ENCODE measurements around the gene SH2D6. TPM values are rescaled to one million over a fixed set of nuclear protein-coding genes. Genes with fewer than 3 reads are reported as not detected.
"Not testable (repeated sequence)": the region's sequence is repeated elsewhere in the genome, so short reads cannot be mapped to it uniquely, and the experiment has no call there.

Gene SH2D6
- total RNA-seq, 2 experiments from 2014 or later = 0.43 to 1.5 TPM

- no peaks in the 10 kb centered on the region for H3K36me3 Mint-ChIP-seq (ENCODE audit: low read depth)
- POLR2A ChIA-PET = no interaction called here
Measured at GRCh38 chr2:85475799-85476490, 57.4 kb downstream of the SH2D6 start.

GRCh38 chr2:85476624-85477023 lies 58.1 kb downstream of the SH2D6 start:
- POLR2A ChIA-PET = no interaction called here
- H3K4me3 Mint-ChIP-seq = no peak overlapping the region
- no peaks in the 10 kb centered on the region for H3K36me3 Mint-ChIP-seq (ENCODE audit: low read depth)
- no peaks in the 10 kb centered on the region for H3K4me1 Mint-ChIP-seq
- no peaks in the 10 kb centered on the region for H3K9me3 Mint-ChIP-seq
- CTCF ChIA-PET = interaction anchor here (0.7 kb wide), 1 partner anchor 459 kb away, joined by 3 read pairs; no protein-coding TSS in a partner anchor
- no peak overlapping the region for H3K27ac Mint-ChIP-seq
- H3K27me3 Mint-ChIP-seq = no peaks in the 10 kb centered on the region
- no peak for DNase-seq

More at GRCh38 chr2:85475799-85476490, 57.4 kb downstream of the SH2D6 start:
- CTCF ChIA-PET = no interaction called here
- no peak overlapping the region for H3K27ac Mint-ChIP-seq
- H3K4me1 Mint-ChIP-seq = no peaks in the 10 kb centered on the region
- DNase-seq = no peak
- no peaks in the 10 kb centered on the region for H3K27me3 Mint-ChIP-seq
- H3K4me3 Mint-ChIP-seq = no peak overlapping the region
- H3K9me3 Mint-ChIP-seq = no peaks in the 10 kb centered on the region

- POLR2A ChIA-PET = no interaction called here
- Mint-ChIP-seq H3K27ac (no peak overlapping the region), H3K4me3 (no peak overlapping the region), H3K4me1 (no peaks in the 10 kb centered on the region), H3K27me3 (peaks cover 3% of the 10 kb centered on the region), H3K36me3 (ENCODE audit: low read depth) (no peaks in the 10 kb centered on the region), H3K9me3 (no peaks in the 10 kb centered on the region)
- CTCF ChIA-PET = no interaction called here
- no peak for DNase-seq
Measured at GRCh38 chr2:85477884-85478283, 59.4 kb downstream of the SH2D6 start.

- ChIA-PET CTCF (no interaction called here), POLR2A (no interaction called here)
- Mint-ChIP-seq H3K27me3 (peaks cover 3% of the 10 kb centered on the region), H3K9me3 (no peaks in the 10 kb centered on the region), H3K4me3 (no peak overlapping the region), H3K27ac (no peak overlapping the region), H3K4me1 (no peaks in the 10 kb centered on the region), H3K36me3 (ENCODE audit: low read depth) (no peaks in the 10 kb centered on the region)
- no peak for DNase-seq
Measured at GRCh38 chr2:85481818-85482777, 63.6 kb downstream of the SH2D6 start.

- H3K9me3 Mint-ChIP-seq; H3K36me3 Mint-ChIP-seq (ENCODE audit: low read depth); POLR2A ChIA-PET; H3K4me1 Mint-ChIP-seq; CTCF ChIA-PET; H3K27me3 Mint-ChIP-seq; H3K4me3 Mint-ChIP-seq; H3K27ac Mint-ChIP-seq; DNase-seq: not testable (repeated sequence)
Measured at GRCh38 chr2:85484615-85485014, 66.1 kb downstream of the SH2D6 start.

- CTCF ChIA-PET = no interaction called here
Measured at GRCh38 chr2:85485815-85486214, 67.3 kb downstream of the SH2D6 start.

More at GRCh38 chr2:85485815-85486214, 67.3 kb downstream of the SH2D6 start:
- H3K4me1 Mint-ChIP-seq = no peaks in the 10 kb centered on the region
- no peaks in the 10 kb centered on the region for H3K9me3 Mint-ChIP-seq
- no peak overlapping the region for H3K27ac Mint-ChIP-seq
- no peak for DNase-seq
- H3K27me3 Mint-ChIP-seq = peaks cover 3% of the 10 kb centered on the region
- H3K4me3 Mint-ChIP-seq = no peak overlapping the region
- no peaks in the 10 kb centered on the region for H3K36me3 Mint-ChIP-seq (ENCODE audit: low read depth)
- POLR2A ChIA-PET = no interaction called here

Other genes starting within 250 kb of the SH2D6 start
- 100 to 1,000 TPM; 129 to 131 TPM for gene TGOLN2, start 90.7 kb upstream of the SH2D6 start, total RNA-seq
- 10 to 100 TPM; 30.1 to 31.1 TPM for gene RETSAT, start 64.2 kb upstream of the SH2D6 start, total RNA-seq
- 10 to 100 TPM; 19.2 to 19.4 TPM for gene ELMOD3, start 63.9 kb upstream of the SH2D6 start, total RNA-seq
- gene CAPG, start 8.3 kb upstream of the SH2D6 start, total RNA-seq = 100 to 1,000 TPM; 167 to 177 TPM
- gene MAT2A, start 120.5 kb downstream of the SH2D6 start, total RNA-seq = 100 to 1,000 TPM; 196 to 199 TPM
- gene GGCX, start 142.8 kb downstream of the SH2D6 start, total RNA-seq = 10 to 100 TPM; 22.5 to 22.8 TPM
- 100 to 1,000 TPM; 132 to 133 TPM for gene VAMP8, start 158.9 kb downstream of the SH2D6 start, total RNA-seq
- gene VAMP5, start 165.7 kb downstream of the SH2D6 start, total RNA-seq = 10 to 100 TPM; 89.6 to 91.8 TPM
- 100 to 1,000 TPM; 117 to 121 TPM for gene RNF181, start 177.0 kb downstream of the SH2D6 start, total RNA-seq
- 1 to 10 TPM; 1.3 to 2.0 TPM for gene TMEM150A, start 184.0 kb downstream of the SH2D6 start, total RNA-seq
- gene C2orf68, start 193.4 kb downstream of the SH2D6 start, total RNA-seq = 10 to 100 TPM; 48.8 to 50.9 TPM
- gene USP39, start 197.5 kb downstream of the SH2D6 start, total RNA-seq = 10 to 100 TPM; 69.1 to 71.2 TPM
- gene SFTPB, start 249.5 kb downstream of the SH2D6 start, total RNA-seq = not detected

Measured in activated CD4-positive, alpha-beta memory T cell treated with anti-CD3 and anti-CD28 coated beads, Interleukin-2, amount 10 ng/mL, durations not matched to agents 7 days and 5 days (primary cell).